ENCODE results near the gene PNISR. TPM values are rescaled to one million over a fixed set of nuclear protein-coding genes. Genes with fewer than 3 reads are reported as not detected.

Gene PNISR
- total RNA-seq, 6 donors from 2014 or later, result 67.2 to 408 (median 106) TPM

DNA sequence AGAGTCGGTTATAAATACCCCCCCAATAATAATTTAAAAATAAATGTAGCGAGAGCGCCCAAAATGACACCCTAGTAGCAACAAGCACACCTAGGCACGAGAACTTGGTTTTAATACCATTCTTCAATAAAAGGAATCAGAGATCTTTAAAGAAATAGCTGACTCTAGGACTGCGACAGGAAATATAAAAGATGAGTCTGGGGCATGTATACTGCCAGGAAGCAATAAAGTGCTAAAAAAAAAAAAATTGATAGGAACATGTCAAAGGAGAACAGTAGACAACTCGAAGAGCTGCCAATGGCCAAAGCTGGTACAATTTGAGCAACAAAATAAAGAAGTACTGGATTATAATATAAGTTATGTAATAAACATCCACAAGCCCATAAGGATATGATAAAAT, 2.2 kb downstream of the PNISR start:
- Histone ChIP-seq H3K9me3 (no peaks in the 10 kb centered on the region), H3K36me3 (peaks cover 0 to 4% (median 0%) of the 10 kb centered on the region in 4 donors), H3K4me1 (peaks cover 40 to 62% (median 48%) of the 10 kb centered on the region in 4 donors), H3K27me3 (no peaks in the 10 kb centered on the region), H3K27ac (no peak overlapping the region), H3K4me3 (peak overlapping the region in 1 of 4 donors; percentile 63)
- ATAC-seq (ENCODE audit: low FRiP score in 2 of 2), result no peak
- TF ChIP-seq POLR2A (IDR thresholded peaks at IDR 0.05), result no peak
- TF ChIP-seq POLR2AphosphoS5 (IDR thresholded peaks at IDR 0.05), result no peak
- TF ChIP-seq, protein P1, sequence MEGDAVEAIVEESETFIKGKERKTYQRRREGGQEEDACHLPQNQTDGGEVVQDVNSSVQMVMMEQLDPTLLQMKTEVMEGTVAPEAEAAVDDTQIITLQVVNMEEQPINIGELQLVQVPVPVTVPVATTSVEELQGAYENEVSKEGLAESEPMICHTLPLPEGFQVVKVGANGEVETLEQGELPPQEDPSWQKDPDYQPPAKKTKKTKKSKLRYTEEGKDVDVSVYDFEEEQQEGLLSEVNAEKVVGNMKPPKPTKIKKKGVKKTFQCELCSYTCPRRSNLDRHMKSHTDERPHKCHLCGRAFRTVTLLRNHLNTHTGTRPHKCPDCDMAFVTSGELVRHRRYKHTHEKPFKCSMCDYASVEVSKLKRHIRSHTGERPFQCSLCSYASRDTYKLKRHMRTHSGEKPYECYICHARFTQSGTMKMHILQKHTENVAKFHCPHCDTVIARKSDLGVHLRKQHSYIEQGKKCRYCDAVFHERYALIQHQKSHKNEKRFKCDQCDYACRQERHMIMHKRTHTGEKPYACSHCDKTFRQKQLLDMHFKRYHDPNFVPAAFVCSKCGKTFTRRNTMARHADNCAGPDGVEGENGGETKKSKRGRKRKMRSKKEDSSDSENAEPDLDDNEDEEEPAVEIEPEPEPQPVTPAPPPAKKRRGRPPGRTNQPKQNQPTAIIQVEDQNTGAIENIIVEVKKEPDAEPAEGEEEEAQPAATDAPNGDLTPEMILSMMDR (IDR thresholded peaks at IDR 0.05), result no peak
- TF ChIP-seq EP300 (IDR thresholded peaks at IDR 0.05), result no peak
- DNase-seq, result no peak
- WGBS, 2 donors, result 88 to 91% methylated on average over 6 of the region's 6 CpGs

DNA sequence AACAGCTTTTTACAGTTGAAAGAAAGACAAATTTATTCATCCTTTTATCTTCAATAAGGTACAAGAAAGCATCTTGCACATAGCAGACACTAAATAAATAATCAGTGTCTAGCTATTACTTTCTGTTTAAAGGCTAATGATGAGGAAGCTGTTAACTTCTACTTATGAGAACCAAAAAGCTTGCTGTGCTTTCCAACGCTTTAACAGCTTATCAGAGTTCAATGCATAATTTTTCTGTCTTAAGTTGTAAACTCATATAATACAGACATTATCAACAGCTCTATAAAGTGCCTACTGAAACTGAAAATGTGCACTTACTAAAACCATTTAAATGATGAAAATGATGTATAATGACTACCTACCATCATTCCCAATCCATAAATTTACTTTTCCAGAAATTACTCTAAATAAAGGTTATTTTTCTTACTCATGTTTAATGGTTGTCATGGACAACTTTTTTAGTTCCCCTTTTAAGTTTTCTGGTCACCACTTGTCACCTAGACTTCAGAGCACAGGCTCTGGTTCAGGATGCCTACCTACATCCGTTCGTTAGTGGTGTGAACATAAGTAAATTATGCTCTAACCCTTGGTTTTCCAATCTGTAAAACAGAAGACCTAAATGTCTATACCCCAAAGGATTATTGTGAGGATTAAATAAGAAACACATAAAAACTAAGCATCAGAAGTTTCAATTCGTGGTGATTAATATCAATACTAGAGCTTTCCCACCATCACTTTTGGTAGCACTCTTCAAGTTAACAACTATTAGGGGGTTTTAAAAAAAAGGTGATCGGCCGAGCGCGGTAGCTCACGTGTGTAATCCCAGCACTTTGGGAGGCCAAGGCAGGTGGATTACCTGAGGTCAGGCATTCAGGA, 8.0 kb downstream of the PNISR start:
- Histone ChIP-seq H3K9me3 (no peaks in the 10 kb centered on the region), H3K27me3 (no peaks in the 10 kb centered on the region), H3K27ac (no peak overlapping the region), H3K4me1 (peaks cover 23 to 51% (median 34%) of the 10 kb centered on the region in 4 donors), H3K36me3 (peaks cover 0 to 21% (median 3%) of the 10 kb centered on the region in 4 donors), H3K4me3 (no peak overlapping the region)
- 66 to 74% methylated on average over 9 of the region's 9 CpGs for WGBS, 2 donors
- DNase-seq (no peak), ATAC-seq (ENCODE audit: low FRiP score in 2 of 2) (no peak)
- no peak for TF ChIP-seq EP300 (IDR thresholded peaks at IDR 0.05)
- TF ChIP-seq POLR2AphosphoS5 (IDR thresholded peaks at IDR 0.05), result no peak
- TF ChIP-seq, protein P1 (IDR thresholded peaks at IDR 0.05), result no peak
- no peak for TF ChIP-seq POLR2A (IDR thresholded peaks at IDR 0.05)

DNA sequence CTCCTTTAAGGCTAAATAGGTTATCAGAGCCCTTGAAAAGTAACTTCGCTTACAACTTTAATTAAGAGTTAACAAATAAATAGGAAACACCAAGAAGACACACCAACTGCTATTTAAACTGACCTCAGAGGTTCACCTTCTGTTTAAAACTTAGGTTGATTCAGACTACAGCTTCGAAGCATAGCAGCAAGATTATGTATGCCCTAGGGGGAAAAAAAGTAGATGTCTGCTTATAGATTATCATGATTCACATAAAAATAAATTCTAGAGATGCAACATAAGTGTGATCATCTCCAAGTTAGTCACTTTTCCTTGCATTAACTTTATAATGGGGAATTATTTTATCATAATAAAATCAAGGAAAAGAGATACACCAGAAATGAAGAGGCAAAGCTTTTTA, 8.9 kb downstream of the PNISR start:
- ATAC-seq (ENCODE audit: low FRiP score in 2 of 2) (no peak), DNase-seq (no peak)
- H3K27me3 ChIP-seq, result no peaks in the 10 kb centered on the region
- TF ChIP-seq POLR2A (IDR thresholded peaks at IDR 0.05), result no peak
- TF ChIP-seq EP300 (IDR thresholded peaks at IDR 0.05), result no peak
- TF ChIP-seq POLR2AphosphoS5 (IDR thresholded peaks at IDR 0.05), result no peak
- TF ChIP-seq, protein P1 (IDR thresholded peaks at IDR 0.05), result no peak
- H3K4me3 ChIP-seq, result no peak overlapping the region
- H3K27ac ChIP-seq, result no peak overlapping the region
- 68 to 90% methylated on average over 2 of the region's 2 CpGs for WGBS, 2 donors
- H3K4me1 ChIP-seq, result peaks cover 21 to 43% (median 29%) of the 10 kb centered on the region in 4 donors
- H3K36me3 ChIP-seq, result peaks cover 0 to 28% (median 6%) of the 10 kb centered on the region in 4 donors
- H3K9me3 ChIP-seq, result no peaks in the 10 kb centered on the region

DNA sequence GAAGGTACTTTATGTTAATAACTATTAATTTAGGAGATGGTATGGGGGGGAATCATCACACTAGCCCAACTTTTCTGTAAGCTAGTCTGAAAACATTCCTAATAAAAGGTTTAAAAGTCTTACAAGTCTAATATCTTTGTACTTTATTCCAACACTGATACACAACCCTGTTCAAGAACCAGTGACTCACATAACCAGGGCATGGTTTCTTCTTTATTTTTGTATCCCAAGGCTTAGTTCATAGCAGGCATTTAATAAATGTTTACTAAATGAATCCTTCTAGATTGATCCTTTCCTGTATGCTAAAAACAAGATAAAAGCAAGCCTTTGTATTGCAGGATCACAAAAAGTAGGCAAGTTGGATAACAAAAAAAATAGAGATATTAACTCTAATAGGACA, 9.7 kb downstream of the PNISR start:
- Histone ChIP-seq H3K27ac (no peak overlapping the region), H3K4me3 (no peak overlapping the region), H3K36me3 (peaks cover 0 to 32% (median 6%) of the 10 kb centered on the region in 4 donors), H3K9me3 (no peaks in the 10 kb centered on the region), H3K4me1 (peaks cover 17 to 42% (median 27%) of the 10 kb centered on the region in 4 donors), H3K27me3 (no peaks in the 10 kb centered on the region)
- TF ChIP-seq POLR2AphosphoS5 (IDR thresholded peaks at IDR 0.05) (no peak), EP300 (IDR thresholded peaks at IDR 0.05) (no peak), POLR2A (IDR thresholded peaks at IDR 0.05) (no peak)
- TF ChIP-seq, protein P1 (IDR thresholded peaks at IDR 0.05), result no peak
- ATAC-seq (ENCODE audit: low FRiP score in 2 of 2) (no peak), DNase-seq (no peak)
